ENCODE results near the gene CYB5B. TPM values are rescaled to one million over a fixed set of nuclear protein-coding genes. Genes with fewer than 3 reads are reported as not detected.
A peak's percentile ranks its signal among the peaks of the same experiment; 100 is the strongest.

Gene CYB5B, protein sequence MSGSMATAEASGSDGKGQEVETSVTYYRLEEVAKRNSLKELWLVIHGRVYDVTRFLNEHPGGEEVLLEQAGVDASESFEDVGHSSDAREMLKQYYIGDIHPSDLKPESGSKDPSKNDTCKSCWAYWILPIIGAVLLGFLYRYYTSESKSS
- polyA plus RNA-seq: 204 to 287 TPM (median 246 TPM) in 3 replicates
- polyA plus RNA-seq (2011; ENCODE audit: low read depth): 9.4 TPM
- polyA plus RNA-seq (2011; cell fraction: cytosol; rRNA removed): 150 and 279 TPM in 2 replicates
- 137 and 147 TPM in 2 replicates for polyA plus RNA-seq (2011; cell fraction: nucleus; rRNA removed)
- polyA plus RNA-seq (2012; ENCODE audit: low replicate concordance): 46.9 and 123 TPM in 2 replicates
- 123 to 200 TPM (median 142 TPM) in 3 replicates for polyA minus RNA-seq
- polyA minus RNA-seq (2011; cell fraction: cytosol; rRNA and poly(A)+ RNA removed): 48.9 TPM
- polyA minus RNA-seq (2011; cell fraction: nucleus; rRNA and poly(A)+ RNA removed): 39.4 and 68.7 TPM in 2 replicates

DNA sequence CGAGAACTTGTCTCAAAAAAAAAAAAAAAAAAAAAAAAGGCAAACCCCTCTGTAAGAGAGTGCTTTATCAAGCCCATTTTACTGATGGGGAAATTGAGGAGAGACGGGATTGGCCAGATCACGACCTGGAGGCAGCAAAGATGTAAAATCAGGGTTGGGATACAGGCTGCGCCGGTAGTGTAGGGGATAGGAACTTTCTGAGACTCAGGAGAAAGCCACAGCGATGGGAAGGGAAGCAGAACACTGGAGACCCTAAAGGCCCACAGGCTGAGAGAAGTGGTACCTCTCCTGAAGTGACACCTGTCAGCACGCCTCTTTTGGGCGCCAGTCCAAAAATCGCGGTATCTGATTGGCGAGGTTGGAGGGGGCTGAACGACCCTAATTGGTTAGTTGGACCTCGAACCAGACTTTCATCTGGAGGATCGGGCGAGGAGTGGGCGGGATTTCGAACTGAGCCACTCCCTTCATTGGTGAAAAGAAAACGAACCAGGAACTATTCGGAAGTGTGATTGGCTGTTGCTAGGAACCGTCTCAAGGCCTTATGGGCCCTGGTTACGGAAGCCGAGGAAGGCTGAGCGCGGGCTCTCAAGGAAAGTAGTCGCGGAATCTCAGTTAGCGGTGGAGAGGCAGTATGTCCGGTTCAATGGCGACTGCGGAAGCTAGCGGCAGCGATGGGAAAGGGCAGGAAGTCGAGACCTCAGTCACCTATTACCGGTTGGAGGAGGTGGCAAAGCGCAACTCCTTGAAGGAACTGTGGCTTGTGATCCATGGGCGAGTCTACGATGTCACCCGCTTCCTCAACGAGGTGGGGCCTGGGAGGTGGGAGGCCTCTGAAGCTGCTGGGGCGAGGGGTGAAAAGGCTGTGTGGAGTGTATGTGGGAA is at the start of gene CYB5B:
Gene CYB5B (plus strand): TSS at position 567 of the 882 bp plus-strand sequence. CDS start 65 bp downstream, at position 632.
- FAIRE-seq: peak; percentile 90

GRCh38 chr16:69376393-69377059 is 47.9 kb upstream of the CYB5B start:
- TF ChIP-seq CTCF (optimal IDR thresholded peaks at IDR 0.05 in 1 of 3, IDR thresholded peaks at IDR 0.05 in 1 of 3, conservative IDR thresholded peaks at IDR 0.05 in 1 of 3; ENCODE audit: extremely low read depth in 1 of 3, insufficient read depth in 2 of 3, low read length in 3 of 3): no peak
- no peak for TF ChIP-seq EZH2 (IDR thresholded peaks at IDR 0.05; ENCODE audit: low read length)
- H3K9me1 ChIP-seq (ENCODE audit: control insufficient read depth, extremely low read depth, insufficient read depth, low read length): no peaks in the 10 kb centered on the region
- H4K20me1 ChIP-seq (ENCODE audit: control insufficient read depth, extremely low read depth, insufficient read depth, low read length): no peaks in the 10 kb centered on the region
- no peaks in the 10 kb centered on the region for H3K9me3 ChIP-seq (ENCODE audit: control insufficient read depth, low read depth, low read length)
- H3K4me2 ChIP-seq (ENCODE audit: control insufficient read depth, extremely low read depth, insufficient read depth, low read depth, low read length): no peak overlapping the region
- H3K4me1 ChIP-seq (ENCODE audit: control insufficient read depth, extremely low read depth, insufficient read depth, low read length): no peaks in the 10 kb centered on the region
- H3K27ac ChIP-seq (ENCODE audit: control insufficient read depth, insufficient read depth, low read length): no peak overlapping the region
- no peak for DNase-seq (ENCODE audit: low read depth, low spot score)
- dilution Hi-C loops (cut with MboI; ENCODE audit: extremely low pct_ligation_motif_present, low sequenced_read_pairs): no loop called here
- H2AFZ ChIP-seq (ENCODE audit: control insufficient read depth, low read length): no peak overlapping the region
- no peak for FAIRE-seq
- no peaks in the 10 kb centered on the region for H3K79me2 ChIP-seq (ENCODE audit: control insufficient read depth, insufficient read depth, low read length)
- H3K4me3 ChIP-seq (ENCODE audit: control insufficient read depth in 2 of 3, extremely low read depth in 1 of 3, insufficient read depth in 2 of 3, low read depth in 1 of 3, low read length in 3 of 3): no peak overlapping the region
- H3K36me3 ChIP-seq (ENCODE audit: control insufficient read depth in 2 of 2, extremely low read depth in 1 of 2, insufficient read depth in 2 of 2, low read length in 2 of 2): peaks cover 6 to 13% of the 10 kb centered on the region in 2 experiments
- no peaks in the 10 kb centered on the region for H3K27me3 ChIP-seq (ENCODE audit: control insufficient read depth, extremely low read depth, insufficient read depth, low read length)
- no peak overlapping the region for H3K9ac ChIP-seq (ENCODE audit: control insufficient read depth, extremely low read depth, insufficient read depth, low read length)

More for the DNA sequence above, at the start of gene CYB5B:
- Histone ChIP-seq H3K9ac (ENCODE audit: control insufficient read depth, extremely low read depth, insufficient read depth, low read length) (peak within 1 kb of the TSS; percentile 89), H3K36me3 (ENCODE audit: control insufficient read depth in 2 of 2, extremely low read depth in 1 of 2, insufficient read depth in 2 of 2, low read length in 2 of 2) (peaks cover 8 to 19% of the 10 kb centered on the region in 2 experiments), H2AFZ (ENCODE audit: control insufficient read depth, low read length) (peak within 1 kb of the TSS; percentile 95), H3K4me2 (ENCODE audit: control insufficient read depth, extremely low read depth, insufficient read depth, low read depth, low read length) (peak within 1 kb of the TSS; percentile 69), H3K9me3 (ENCODE audit: control insufficient read depth, low read depth, low read length) (peaks cover 2% of the 10 kb centered on the region), H3K27me3 (ENCODE audit: control insufficient read depth, extremely low read depth, insufficient read depth, low read length) (no peaks in the 10 kb centered on the region), H3K27ac (ENCODE audit: control insufficient read depth, insufficient read depth, low read length) (peak within 1 kb of the TSS; percentile 80), H3K4me1 (ENCODE audit: control insufficient read depth, extremely low read depth, insufficient read depth, low read length) (peaks cover 9% of the 10 kb centered on the region), H3K4me3 (ENCODE audit: control insufficient read depth in 2 of 3, extremely low read depth in 1 of 3, insufficient read depth in 2 of 3, low read depth in 1 of 3, low read length in 3 of 3) (peak within 1 kb of the TSS; percentile 59 to 95 (median 73)), H3K9me1 (ENCODE audit: control insufficient read depth, extremely low read depth, insufficient read depth, low read length) (no peaks in the 10 kb centered on the region), H4K20me1 (ENCODE audit: control insufficient read depth, extremely low read depth, insufficient read depth, low read length) (no peaks in the 10 kb centered on the region), H3K79me2 (ENCODE audit: control insufficient read depth, insufficient read depth, low read length) (peaks cover 48% of the 10 kb centered on the region)
- dilution Hi-C loops (cut with MboI; ENCODE audit: extremely low pct_ligation_motif_present, low sequenced_read_pairs): no loop called here
- TF ChIP-seq EZH2 (IDR thresholded peaks at IDR 0.05; ENCODE audit: low read length): no peak
- TF ChIP-seq CTCF (optimal IDR thresholded peaks at IDR 0.05 in 1 of 3, IDR thresholded peaks at IDR 0.05 in 1 of 3, conservative IDR thresholded peaks at IDR 0.05 in 1 of 3; ENCODE audit: extremely low read depth in 1 of 3, insufficient read depth in 2 of 3, low read length in 3 of 3): peak in 2 of 3 experiments; percentile 18 to 24
- DNase-seq (ENCODE audit: low read depth, low spot score): peak; percentile 71
